NK-92 (cell line): ENCODE measurements around the gene IRX6.

Experiments
- DNase-seq: peaks from one replicate; lab custom pipeline; 2025; ENCODE audit not compliant: unreplicated experiment; lab: John Stamatoyannopoulos, UW

The IRX6 gene

DNA sequence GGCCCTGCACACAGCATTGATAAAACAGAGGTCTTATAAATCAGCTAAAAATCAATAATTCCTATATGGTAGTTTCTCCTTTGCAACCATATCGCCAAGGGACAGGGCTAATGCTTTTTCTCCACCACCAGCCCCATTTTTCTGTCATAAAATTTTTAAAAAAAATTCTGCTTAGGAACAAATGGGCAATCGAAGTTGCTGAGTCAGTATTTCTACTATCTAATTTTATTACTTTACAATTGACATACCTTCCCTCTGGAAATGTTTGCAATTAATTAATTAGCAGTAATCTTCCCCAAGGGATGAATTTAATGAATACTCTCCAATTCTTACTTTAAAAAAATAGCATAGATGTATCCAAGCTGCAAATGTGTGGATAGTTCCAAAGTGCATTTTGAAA, 1.7 kb upstream of the IRX6 start:
- DNase-seq = no peak

DNA sequence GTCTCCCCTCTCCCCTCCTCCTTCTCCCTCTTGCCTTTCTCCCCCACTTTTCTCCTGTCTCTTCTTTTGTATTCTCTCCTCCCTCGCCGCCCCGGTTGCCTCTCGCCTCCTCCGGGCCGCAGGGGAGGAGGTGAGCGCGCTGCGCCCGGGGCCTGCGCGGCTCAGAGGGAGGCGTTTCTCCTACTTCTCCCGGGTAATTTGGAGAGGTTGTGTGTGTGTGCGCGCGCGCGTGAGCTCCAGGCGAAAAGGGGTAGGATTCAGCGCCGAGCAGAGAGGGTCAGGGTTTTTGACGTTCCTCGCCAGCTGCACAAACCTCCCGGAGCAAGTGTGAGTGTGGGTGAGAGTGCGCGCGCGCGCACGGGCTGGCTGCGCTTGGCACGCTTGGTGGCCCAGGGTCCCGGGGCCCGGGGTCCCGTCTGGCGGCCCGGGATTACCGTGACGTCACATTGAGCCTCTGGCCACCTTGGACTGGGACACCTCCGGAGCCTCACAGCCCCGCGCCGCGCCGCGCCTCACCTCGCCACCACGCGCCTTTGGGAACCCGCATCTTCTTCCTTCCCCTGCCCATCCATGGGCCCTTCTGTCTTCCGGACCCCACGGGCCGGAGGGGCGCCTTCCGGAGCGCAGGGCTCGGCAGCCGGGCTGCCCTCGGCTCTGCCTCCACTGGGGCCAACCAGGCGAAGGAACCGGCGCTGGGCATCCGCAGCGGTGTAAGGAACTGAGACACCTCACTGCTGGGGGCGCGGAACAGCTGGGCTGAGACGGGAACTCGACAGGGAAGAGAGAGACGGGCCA, 479 bp downstream of the IRX6 start:
- DNase-seq = no peak

DNA sequence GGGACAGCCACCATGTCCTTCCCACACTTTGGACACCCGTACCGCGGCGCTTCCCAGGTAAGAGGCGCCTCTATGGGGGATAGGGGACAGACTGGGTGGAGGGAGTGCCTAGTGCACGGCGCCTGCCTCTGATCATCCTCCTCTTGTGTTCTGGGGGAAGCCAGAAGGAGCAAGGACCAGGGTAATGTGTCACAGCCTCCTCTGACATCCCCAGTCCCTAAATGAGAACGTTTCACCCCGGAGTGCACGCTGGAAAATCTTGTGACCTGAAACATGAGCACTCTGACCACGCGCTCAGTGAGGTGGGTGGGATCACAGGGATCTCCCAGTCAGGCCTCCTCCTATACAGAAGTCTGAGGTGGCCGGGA, 1.1 kb downstream of the IRX6 start:
- no peak for DNase-seq

DNA sequence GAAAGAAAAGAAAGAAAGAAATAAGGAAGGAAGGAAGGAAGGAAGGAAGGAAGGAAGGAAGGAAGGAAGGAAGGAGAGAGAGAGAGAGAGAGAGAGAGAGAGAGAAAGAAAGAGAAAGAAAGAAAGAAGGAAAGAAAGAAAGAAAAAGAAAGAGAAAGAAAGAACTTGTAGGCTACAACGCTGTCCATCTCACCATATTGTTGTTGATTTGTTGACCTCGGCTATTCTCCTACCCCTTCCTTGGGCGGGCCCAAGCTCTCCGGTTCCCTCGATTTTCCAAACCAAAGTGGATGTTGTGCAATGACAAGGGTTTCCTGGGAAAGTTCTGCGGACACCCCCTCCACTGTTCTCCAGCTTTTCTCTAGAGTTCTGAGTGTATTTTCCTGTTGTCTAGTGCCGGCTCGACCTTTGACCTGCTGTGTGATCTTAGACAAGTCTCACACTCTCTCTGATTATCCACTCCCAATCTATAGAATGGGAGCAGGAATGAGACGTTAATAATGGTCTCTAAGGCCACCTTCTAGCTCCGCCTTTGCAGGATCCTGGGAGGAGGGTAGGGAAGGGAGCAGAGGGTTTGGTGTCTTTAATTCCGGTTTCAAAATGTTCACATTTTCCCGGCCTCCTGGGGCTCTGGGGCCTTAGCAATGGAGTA, 1.6 kb downstream of the IRX6 start:
- DNase-seq = no peak

DNA sequence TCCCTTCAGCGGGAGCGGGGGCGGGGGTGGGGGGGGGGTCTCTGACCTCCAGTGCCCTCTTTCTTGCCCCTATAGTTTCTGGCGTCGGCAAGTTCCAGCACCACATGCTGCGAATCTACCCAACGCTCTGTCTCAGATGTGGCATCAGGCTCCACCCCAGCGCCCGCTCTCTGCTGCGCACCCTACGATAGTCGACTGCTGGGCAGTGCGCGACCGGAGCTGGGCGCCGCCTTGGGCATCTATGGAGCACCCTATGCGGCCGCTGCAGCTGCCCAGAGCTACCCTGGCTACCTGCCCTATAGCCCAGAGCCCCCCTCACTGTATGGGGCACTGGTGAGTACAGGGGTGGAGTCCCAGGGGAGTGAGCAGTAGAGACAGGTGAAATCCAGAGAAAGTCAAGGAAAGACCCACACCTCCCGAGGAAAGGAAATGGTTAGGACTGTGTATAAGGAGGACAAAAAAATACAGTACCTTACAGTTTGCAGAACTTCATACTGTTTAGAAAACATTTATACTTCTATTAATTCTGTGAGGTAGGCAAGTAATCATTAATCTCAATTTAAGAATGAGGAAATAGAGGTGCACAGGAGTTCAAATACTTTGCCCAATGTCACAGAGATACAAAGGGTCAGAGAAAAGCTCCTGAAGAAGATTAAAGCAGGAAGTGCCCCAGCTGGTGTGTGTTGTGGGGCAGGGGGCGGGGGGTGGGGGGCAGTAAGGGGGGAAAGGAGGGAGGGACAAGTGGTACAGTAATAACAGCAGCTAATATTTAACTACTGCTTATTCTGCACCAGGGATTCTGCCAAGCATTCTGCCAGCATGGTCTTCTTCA, 2.5 kb downstream of the IRX6 start:
- no peak for DNase-seq

DNA sequence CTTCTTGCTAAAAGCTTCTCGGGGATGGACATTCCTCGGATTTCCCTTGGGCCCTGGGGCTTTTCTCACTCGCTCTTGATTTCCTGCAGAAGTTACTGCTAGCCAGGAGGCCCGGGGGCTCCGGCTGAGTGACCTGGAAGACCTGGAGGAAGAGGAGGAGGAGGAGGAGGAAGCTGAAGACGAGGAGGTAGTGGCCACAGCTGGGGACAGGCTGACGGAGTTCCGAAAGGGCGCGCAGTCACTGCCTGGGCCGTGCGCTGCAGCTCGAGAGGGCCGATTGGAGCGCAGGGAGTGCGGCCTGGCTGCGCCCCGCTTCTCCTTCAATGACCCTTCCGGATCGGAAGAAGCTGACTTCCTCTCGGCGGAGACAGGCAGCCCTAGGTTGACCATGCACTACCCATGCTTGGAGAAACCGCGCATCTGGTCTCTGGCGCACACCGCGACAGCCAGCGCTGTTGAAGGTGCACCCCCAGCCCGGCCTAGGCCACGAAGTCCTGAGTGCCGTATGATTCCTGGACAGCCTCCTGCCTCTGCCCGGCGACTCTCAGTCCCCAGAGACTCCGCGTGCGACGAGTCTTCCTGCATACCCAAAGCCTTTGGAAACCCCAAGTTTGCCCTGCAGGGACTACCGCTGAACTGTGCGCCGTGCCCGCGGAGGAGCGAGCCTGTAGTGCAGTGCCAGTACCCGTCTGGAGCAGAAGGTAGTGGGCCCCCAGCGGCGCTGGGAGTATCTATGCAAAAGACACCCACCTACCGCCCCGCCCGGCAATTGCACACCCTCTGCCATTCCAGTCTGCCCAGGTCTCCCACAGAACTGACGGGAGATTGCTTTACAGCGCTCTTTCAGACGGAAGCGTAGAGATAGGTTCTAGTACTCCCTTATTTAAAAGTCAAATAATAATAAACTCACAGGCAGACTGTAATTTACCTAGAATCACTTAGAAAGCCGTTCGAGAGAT, 4.9 kb downstream of the IRX6 start:
- no peak for DNase-seq

DNA sequence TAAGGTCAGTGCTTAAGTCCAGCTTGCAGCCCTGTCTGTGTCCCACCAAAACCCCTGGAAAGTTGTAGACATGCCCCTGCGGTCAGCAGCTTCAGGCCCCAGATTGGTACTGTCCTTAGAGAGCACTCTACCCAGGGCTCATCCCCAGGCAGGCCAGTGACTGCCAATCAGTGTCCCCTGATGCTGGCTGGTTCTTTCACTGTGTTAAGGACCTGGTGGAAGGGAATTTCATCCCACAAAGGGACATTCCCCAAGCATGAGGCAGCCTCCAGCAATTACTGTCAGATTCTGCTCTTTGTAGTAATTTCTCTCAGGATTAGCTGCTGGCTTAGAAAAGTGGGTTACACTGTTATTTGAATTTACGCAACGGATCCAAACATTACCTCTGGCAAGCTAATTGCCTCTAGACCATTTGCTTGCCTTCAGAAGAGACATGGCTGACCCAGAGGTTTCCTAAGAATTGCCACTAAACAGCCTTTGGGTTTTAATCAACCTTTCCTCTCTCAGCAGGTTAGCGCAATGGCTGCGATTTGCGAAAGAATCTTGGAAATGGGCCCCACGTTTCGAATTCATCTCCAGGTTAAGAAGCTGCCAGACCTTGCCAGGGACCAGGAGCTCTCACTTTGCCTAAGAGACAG, 5.9 kb downstream of the IRX6 start:
- DNase-seq = no peak

DNA sequence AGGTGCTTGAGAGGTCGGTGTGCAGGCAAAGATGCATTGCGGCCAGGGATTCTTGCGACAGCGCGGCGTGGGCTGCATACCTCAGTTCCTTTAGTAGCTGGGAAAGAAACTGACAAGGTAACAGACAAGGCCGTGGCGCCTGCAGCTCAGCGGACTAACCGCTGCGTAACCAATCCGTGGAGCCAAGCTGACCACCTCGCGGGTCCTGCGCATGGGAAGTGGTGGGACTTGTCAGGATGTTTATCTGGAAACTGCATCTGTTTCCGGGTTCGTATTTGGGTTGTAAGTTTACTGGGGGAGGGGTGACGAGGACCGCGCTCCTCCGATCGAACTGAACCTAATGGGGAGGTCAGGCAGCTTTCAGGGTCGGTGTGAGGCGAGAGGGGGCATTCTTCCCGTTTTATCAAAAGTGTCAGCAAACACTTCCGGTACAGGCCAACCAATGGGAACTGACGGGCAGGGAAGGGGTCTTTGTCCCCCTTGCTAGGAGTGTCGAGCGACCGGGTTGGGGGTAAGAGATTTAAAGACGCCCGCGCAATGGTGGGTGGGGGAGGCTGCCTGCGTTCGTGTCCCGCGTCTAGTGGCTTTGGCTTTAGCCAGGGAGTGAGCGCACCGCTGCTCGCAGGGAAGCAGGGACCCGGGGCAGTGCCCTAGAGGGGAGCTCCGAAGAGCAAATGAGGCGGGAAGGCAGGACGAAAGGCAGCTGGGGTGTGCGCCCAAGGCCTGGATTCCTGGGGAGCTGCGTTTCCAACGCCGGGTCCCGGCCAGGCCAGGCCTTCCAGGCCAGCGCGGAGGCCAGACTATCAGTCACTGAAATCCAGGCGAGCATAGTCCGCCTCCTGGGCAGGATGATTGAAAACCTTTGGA, 7.0 kb downstream of the IRX6 start:
- no peak for DNase-seq

DNA sequence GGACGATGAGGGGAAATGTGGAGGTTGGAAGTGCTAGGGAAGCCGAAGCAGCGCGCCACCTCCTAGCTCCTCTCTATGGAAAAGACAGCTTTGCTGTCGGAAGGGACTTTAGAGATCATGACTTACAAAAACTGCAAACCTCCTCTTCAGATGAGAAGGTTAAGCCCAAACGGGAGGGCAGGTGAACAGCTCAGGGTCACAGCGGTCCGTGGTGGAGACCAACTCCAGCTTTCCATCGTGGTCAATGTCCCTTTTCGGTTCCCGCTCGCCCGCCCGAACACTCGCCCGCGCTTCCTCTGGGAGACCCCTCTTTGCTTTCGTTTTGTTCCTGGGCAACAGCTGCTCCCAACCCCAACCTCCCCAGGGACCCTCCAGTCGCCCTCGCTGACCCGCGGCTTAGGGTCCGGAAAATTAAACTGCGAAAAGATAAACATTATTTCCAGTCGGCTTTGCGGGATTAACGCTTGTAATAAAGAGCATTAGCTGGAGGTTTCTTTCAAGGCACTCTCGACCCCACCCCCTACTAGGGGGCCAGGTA, 7.7 kb downstream of the IRX6 start:
- no peak for DNase-seq

DNA sequence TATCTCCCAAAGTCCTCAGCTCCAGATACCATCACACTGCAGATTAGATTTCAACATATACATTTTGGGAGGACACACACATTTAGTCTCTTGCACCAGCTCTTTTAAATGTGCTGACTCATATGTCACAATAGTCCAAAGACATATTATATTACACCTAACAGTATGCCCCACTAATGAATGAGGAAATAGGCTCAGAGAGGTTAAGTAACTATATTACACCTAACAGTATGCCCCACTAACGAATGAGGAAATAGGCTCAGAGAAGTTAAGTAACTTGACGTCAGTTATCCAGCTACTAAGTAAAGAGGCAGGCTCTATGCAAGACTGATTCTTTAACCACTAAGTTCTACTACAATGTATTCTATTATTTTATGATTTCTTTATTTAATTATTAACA, 9.7 kb downstream of the IRX6 start:
- no peak for DNase-seq

DNA sequence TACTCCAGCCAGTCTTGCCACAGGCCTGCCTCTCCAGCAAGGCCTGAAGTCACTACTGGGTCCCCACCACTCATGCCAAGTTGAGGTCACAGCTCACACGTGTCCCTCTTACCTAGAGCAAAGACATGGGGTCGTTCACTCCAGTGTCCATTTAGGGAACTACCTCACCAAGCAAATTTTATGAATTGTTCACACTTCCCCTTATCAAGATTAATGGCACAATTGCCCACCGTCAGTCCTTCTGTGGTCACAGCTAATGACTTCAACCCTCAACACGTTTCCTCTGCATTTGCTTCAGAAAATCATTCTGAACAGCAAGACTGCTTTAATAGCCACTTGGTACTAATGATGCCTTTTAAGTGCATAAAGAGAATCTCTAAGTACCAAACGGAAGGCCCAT, 14.6 kb downstream of the IRX6 start:
- no peak for DNase-seq

DNA sequence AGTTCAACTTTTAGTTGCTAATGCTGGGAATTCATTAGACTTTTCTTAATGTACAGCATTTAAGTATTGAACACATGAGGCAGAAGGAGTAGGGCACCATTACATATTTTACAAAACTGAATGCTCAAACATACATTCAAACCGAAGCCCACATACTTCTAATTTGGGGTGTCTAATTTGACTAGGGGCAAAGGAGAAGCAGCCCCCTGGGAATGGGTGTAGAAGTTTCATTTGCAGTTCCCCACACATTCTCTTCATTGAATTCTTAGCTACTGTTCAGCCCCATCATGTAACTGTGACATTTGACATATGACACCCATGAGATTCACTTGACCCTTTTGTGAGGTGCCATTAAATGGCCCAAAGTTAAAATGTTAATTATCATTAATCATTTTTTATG, 16.4 kb downstream of the IRX6 start:
- no peak for DNase-seq

DNA sequence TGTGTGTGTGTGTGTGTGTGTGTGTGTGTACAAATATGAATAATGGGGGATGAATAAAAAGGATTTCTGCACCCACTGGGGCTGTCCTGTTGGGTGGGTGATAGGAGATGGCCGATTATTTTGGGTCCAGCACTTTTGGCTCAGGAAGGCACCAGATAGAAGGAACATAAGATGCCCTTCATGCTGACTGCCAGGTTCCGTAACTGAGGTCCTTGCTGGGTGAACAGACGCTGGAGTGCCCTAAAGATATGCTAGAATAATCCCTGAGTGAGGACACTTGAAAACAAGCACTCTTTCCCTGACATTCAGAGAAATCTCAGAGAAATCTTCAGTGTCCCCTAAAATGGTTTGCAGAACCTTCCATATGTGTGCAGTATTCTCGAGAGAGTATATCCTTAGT, 17.7 kb downstream of the IRX6 start:
- no peak for DNase-seq

DNA sequence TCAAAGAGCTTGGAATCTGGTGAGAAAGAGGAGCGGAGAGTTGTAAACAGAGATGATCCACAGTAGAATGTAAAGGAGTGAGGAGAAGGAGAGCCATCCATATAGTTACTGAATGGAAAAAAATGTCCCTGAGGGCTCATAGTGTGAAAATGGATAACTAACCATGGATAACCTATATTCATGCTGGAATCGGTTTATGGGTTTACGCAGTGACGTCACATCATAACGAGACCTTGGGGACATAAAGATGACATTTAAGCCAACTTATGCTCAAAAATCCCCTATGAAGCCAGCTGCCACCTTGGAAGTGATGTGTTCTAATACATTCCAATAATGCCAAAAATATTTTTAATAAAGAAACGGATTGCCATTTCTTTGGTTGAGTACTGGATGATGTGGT, 22.5 kb downstream of the IRX6 start:
- DNase-seq = no peak

DNA sequence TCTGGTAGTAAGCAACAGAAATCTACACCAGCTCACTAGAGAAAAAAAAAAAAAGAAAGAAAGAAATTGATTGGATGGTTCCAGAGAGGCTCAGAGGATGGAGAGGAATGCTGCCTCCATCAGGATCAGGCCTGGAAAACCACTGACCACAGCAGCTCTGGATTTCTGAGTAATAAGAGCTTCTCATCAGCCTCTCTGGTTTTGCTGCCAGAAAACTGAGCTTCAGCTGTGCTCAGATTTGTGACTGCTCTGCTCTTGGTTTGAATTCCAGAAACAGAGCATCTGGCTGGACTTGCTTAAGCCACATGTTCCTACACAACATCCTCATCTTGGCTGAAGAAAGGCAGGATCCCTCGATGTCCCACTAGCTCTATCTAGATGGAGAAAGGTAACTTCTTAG, 25.9 kb downstream of the IRX6 start:
- DNase-seq = no peak

DNA sequence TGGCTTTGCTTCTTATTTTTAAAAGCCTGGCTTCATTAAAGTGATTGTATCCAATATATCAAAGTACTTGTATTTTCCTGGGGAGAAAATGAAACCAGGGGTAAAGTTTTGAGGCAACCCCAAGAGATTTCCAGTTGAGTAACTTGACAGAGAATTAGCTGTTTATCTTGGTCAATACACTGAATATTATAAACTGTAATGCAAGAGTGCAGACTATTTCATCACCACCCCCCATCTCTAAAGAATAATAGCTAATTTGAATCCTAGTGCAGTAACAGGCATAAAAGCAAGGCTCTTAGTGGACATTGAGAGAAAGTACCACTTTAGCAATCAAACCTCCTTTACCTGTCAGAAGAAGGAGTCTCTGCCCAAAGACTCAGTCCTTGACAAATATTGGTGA, 27.0 kb downstream of the IRX6 start:
- no peak for DNase-seq

DNA sequence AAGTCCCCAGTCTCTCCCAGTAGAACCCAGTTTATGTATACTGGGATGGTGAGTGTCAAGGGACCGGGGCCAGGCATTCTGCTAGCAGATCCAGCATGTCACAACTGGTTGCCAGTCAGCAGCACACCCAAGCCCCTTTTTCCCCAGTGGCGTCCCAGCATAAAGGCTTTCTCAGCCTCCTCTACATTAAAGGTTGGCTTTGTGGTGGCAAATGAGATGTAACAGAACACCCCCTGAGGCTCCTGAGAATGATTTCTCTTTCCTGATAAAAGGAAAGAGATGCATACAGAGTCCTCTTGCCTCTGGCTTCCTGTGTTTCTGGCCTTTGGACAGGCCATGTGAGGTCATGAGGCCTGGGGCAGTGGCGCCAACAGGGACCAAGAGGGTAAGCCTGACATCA, 27.9 kb downstream of the IRX6 start:
- DNase-seq = no peak

DNA sequence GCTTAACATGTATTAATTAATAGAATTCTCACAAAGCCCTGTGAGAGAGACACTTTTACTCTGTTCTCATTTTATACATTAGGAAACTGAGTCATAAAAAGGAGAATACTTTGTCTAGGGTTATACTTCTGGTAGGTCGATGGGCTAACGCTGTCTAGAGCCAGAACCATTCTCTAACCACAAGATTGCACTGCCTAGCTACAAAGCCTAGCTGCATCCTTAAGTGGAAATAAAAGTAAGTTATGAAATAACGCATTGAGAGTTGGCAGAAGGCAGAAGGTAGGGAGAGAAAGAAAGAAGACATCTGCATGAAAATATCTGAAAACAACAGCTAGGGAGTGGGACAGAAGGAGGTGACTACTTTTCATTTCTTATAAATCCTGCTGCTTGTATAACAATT, 33.2 kb downstream of the IRX6 start:
- DNase-seq = no peak

DNA sequence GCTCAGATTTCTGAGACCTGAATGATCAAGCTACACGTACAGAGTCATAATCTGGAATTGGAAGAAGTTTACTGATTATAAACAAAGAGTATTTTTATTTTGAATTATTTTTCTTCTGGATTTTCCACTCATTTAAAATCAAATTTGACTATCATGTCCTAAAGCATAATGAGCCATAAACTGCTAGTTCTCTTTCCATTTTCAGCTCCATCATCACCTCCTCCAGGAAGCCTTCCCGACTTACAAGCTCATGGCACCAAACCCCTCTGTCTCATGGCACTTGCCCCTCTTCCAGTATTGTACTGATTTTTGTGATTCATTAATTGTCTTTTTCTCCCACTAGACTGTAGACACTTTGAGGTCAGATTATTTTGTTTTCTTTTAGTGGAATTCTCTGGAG, 35.9 kb downstream of the IRX6 start:
- DNase-seq = no peak
